ENCODE measurements around the gene EFCAB8.

Gene EFCAB8

GRCh38 chr20:32991383-32991782 lies 132.7 kb downstream of the EFCAB8 start:
- no peak for DNase-seq

- DNase-seq: no peak
Observed at GRCh38 chr20:32991792-32992641, 133.3 kb downstream of the EFCAB8 start.

GRCh38 chr20:32993496-32994050 lies 134.8 kb downstream of the EFCAB8 start:
- no peak for DNase-seq

GRCh38 chr20:32995802-32996201 lies 137.1 kb downstream of the EFCAB8 start:
- DNase-seq: no peak

GRCh38 chr20:32997431-32997830 lies 138.7 kb downstream of the EFCAB8 start:
- no peak for DNase-seq

GRCh38 chr20:32999603-33000250 lies 141.0 kb downstream of the EFCAB8 start:
- no peak for DNase-seq

GRCh38 chr20:33000802-33001466 lies 142.2 kb downstream of the EFCAB8 start:
- no peak for DNase-seq

GRCh38 chr20:33002087-33002808 lies 143.5 kb downstream of the EFCAB8 start:
- DNase-seq: no peak

- no peak for DNase-seq
Observed at GRCh38 chr20:33004141-33004751, 145.5 kb downstream of the EFCAB8 start, which contains the start of gene SUN5. SUN5 (minus strand) TSS chr20:33004433; CDS start chr20:33004340, 93 bp downstream.

- DNase-seq: no peak
Observed at GRCh38 chr20:33005132-33005566, 146.4 kb downstream of the EFCAB8 start.

GRCh38 chr20:33005908-33006775 lies 147.4 kb downstream of the EFCAB8 start:
- no peak for DNase-seq

GRCh38 chr20:33006776-33007375 lies 148.2 kb downstream of the EFCAB8 start:
- no peak for DNase-seq

GRCh38 chr20:33007376-33008335 lies 148.9 kb downstream of the EFCAB8 start, which contains the start of gene BPIFB2:
BPIFB2 (plus strand) TSS chr20:33007704; CDS start chr20:33008575, 871 bp downstream.
- DNase-seq: no peak

- DNase-seq: no peak
Observed at GRCh38 chr20:33008336-33009213, 149.9 kb downstream of the EFCAB8 start.

- peak; percentile 50 for DNase-seq
Observed at GRCh38 chr20:33009214-33010132, 150.8 kb downstream of the EFCAB8 start.

- DNase-seq: no peak
Observed at GRCh38 chr20:33010133-33010504, 151.4 kb downstream of the EFCAB8 start.
